Measurements from ENCODE around the gene ATXN7L3.

The ATXN7L3 gene

GRCh38 chr17:44217738-44218343 is 18.2 kb upstream of the ATXN7L3 start:
- no peak for DNase-seq

DNA sequence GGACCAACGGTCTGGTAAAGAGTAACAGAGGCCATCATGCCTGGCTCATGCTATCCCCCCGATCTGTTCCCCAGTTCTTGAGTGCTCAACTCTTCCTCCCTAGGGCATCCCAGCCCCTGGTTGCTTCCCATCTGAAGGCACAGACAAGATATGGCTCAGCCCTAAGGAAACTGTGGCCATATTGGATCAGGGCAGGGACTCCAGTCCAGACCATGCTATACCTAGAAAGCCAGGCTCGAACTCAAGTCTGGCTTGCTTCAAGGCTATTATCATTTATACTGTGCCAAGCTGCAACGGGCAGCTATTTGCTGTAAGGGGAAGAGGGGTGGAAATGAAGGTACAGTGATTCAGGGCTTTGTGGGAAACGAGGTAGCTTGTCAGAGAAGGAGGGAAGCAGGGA is 17.0 kb upstream of the ATXN7L3 start:
- DNase-seq, result peak; percentile 19

- peak; percentile 72 for DNase-seq
Measured at GRCh38 chr17:44216173-44216572, 16.5 kb upstream of the ATXN7L3 start.

GRCh38 chr17:44214896-44215295 is 15.2 kb upstream of the ATXN7L3 start:
- DNase-seq, result no peak

GRCh38 chr17:44214230-44214494 is 14.5 kb upstream of the ATXN7L3 start:
- DNase-seq, result no peak

DNA sequence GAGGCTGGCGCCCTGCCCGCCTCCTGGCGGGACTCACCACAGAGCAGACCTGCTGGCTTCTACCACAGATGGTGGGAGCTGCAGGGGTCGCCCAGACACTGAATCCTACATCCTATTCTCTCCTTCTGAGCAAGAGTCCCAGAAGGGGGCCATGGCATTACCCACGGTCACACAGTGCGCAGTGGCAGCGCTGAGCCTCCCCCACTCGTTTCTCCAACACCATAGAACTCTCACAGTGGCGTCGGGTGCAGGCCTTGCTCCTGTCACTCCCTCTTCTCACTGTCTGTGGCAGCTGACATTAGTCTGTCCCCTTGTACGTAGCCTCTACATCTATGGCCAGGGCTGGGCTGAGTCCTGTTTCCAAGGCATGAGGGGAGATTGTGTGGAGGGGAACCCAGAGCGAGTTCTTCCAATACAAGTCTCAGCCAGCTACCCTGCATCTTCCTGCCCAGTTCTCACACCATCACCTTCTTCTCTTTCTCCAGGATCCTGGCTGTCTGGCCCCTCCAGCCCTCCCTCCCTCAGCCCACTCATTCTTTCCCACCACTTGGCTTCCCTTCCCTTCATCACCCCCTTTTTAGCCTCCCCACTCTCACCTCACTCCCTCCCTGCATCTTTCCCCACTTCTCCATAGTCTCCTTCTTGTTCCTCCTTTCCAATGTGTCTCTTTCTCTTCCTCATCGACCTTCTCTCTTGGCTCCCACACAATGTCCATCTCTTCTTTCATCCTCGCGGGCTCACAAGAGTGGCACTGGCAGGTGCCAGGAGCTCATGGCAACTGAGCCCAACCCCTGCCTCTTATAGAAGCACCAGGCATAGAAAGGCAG is 13.9 kb upstream of the ATXN7L3 start:
- DNase-seq, result no peak

DNA sequence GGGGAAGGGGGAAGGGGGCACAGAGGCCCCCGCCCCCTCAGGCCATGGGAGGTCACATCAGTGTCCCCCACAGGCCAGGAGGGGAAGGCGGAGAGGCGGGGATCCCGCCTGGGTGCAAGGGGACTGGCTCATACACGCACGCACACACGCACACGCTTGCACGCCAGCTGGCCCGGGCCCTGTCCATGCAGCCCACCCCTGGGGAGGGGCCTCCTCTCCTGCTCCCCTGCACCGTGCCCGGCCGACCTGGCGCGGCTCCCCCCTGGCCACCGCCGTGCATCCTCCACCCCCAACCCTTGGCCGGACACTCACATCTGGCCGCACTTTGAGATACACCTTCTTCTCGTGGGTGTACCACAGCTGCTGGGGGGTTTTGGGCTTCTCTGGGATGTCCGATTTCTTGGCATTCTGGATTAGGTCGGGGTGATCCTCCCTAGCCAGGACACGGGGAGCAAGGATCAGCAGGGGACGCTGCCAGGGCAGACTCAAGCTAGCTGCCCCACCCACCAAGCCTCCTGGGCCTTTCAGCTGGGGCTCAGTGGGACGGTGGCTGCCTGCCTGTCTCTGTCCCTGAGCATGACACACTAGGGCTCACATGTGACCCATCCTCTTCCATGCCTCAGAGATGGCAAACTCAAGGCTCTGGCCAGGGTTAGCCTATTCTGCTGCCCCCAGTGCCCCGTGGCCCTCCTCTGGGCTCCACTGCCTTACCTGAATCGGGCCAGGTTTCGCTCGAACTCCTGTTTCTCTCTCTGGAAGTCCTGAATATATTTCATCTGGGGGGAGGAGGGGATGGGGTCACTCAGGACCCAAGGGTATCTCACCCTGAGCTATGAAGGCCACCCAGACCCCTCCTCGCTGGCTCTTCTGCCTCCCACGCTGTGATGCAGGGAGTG is 13.1 kb upstream of the ATXN7L3 start:
- no peak for DNase-seq

DNA sequence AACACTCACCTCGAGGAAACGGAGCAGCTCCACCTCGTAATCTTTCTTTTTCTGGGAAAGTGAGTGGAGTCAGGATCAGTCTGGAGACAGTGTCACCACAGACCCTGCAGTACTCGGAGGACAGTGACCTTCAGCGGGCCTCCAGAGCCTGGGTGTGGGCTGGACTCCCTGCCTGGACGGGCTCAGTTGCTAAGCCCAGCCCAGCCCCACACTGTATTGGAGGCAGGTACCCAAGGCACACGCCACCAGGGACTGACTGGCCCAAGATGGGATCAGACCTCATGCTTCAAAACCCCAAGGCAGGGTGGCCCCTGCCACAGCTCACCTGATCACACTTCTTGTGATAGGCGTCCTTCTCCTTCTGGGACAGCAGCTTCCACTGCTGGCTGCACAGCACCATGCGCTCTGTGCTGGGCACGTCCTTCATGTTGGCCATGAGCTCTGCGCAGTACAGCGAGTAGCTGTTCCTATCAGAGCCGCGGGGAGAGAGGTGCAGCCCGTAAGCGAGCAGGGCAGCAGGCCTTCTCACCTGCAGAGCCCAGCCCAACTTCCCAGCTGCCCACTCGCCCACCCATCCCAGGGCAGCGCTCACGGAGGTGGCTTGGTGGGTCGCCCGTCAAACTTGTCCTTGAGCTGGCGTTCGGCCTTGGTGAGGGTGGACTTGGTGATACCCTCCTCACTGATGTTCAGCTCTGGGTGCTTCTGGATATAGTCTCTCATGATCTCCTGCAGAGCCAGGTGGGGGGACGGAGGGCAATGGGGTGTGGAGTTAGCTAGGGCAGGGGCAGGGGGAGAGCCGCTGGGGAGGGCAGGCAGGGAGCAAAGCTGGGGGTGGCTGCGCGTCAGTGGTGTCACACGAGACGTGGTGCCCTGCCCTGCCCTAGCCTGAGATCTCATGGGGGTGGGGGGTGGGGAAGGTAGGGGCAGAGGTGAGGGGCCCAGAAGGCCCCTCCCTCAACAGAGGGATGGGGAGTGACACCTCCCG is 11.9 kb upstream of the ATXN7L3 start:
- no peak for DNase-seq

- peak; percentile 94 for DNase-seq
Measured at GRCh38 chr17:44210342-44211192, 10.9 kb upstream of the ATXN7L3 start.

DNA sequence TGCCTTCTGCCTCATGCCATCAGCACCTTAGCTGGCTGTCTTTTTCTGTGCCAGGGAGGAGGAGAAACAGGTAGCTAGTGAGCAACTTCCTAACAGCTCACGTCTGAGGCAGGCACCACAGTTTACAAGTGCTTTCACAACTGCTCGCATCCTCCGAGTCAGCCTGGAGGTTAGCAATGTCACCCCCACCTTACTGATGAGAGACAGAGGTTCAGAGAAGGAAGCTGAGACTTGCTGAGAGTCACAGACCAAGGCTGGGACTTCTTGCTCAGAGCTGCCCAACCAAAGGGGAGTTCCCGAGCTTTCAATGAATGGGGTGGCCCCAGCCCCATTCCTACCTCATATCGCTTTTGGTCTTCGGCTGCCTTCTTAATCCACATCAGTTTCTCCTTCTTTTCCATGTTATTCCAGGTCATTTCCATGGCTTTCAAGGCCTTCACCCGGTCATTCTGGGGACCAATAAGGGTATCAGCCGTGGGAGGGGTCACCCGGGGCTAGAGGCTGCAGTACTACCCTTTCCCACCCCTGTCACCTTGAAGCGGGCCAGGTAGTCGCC is 10.2 kb upstream of the ATXN7L3 start:
- DNase-seq, result no peak

DNA sequence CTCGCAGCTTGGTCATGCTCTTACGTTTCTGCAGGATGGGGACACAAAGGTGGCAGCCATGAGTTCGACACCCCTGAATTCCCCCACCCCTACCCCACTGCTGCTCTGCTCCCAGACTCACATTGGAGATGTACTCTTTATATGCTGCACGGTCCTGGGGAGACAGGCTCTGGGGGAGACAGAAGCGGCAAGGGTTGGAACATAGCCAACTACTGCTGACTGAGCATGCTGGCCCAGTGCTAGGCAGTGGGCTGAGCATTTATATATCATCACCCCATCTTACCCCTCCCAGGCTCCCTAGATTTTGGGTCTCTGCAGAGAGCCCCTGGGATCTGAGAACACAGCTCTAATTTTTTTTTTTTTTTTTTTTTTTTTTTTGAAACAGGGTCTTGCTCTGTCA is 8.1 kb upstream of the ATXN7L3 start:
- no peak for DNase-seq

GRCh38 chr17:44207319-44207718 is 7.6 kb upstream of the ATXN7L3 start:
- DNase-seq, result no peak

DNA sequence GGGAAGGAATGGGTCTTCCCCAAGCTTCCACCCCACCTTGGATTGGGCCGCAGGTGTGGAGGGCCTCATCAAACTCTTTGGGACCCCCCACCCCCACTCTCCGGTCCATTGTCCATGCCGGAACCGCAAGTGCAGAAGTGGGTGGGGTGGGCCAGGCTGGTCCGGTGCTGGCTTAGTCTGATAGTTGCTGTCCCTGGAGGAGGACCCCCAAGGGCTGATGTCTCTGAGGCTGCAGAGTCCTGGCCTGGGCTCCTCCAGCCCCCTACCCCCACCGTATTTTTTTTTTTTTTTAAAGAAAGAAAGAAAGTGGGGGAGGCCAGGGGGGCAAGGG is 7.1 kb upstream of the ATXN7L3 start:
- no peak for DNase-seq

- DNase-seq, result no peak
Measured at GRCh38 chr17:44205962-44206824, 6.5 kb upstream of the ATXN7L3 start.

DNA sequence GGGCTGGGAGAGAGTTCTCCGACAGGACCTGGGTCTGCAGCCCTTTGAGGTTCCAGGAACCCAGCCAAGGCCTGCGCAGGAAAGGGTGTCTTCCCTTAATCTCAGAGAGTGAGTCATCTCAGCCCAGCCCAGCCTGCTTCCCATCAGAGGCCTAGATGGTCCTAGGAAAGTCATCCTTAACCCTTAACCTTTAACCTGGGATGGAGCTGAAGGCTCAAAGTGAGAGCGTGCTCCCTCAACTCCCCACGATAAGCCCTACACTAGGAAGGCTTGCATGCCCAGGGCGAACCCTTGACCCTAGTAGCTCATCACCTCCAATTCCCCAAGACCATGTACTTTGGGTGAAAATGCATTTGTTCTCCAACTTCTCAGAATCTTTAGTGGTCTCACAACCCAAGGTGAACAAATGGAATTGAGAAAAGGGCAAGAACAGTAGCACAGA is 4.8 kb upstream of the ATXN7L3 start:
- DNase-seq, result no peak

DNA sequence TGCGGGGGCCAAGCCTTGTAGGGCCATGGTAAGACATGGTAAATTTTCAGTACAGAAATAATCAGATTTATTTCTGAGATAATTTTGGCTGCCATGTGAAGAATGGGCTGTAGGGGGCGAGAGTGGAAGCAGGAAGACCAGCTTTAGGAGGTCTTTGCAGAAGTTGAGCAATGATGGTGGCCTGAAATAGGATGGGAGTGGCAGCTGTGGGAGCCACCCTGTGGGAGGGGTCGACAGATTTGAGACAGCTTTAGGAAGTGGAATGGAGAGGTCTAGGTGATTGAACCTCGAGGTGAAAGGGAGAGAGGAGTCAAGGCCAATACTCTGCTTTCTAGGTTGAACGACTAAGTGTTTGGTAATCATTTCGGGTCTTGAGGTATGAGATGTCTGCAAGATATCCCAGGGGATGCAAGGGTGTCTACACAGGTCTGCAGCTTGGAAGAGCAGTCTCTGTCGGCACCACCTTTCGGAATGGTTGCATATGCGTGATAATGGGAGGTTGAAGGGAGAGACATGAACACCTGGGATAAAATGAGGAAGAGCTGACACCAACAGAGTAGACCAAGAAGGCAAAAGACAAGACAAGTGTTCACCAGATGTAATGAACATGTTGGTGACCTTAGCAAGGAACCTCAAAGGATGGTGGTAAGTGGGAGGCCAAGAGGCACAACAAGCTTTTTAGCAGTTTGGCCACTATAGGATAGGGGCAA is 4.2 kb upstream of the ATXN7L3 start:
- peak; percentile 57 for DNase-seq

- no peak for DNase-seq
Measured at GRCh38 chr17:44202756-44203155, 3.1 kb upstream of the ATXN7L3 start.

DNA sequence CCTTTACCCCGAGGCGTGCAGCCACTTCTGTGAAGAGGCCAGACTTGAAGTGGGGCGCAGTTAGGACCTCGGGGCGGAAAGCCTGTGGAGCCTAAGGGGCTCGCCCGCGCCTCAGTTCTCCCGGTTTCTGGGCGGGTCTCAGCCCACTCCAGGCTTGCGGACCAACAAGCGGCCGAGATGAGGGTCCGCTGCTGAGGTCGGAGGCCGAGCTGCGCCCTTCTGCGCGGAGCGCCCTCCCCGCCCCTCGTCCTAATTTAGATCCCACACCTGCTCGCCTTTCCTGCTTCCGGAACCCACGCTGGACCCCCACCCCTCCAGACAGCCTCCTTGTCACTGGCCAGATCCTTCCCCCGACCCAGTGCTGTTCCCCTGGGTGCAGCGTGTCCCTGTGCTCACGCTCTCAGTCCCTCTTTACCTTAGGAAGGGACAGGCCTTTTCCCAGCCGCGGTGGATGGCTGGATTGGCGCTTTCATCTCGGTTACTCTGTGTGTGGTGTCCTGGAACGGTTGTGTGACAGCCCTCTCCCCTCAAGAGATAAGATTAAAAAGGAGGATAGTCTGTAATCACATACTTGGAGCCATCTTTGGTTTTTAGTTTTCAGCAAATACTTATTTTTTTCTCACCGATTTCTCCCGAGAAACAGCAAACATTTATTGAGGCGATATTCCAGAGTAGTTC is 933 bp upstream of the ATXN7L3 start:
- DNase-seq, result peak; percentile 24

All from CD4-positive, alpha-beta T cell treated with Interleukin-6 for 4 hours (primary cell).